SK-N-SH (cell line): ENCODE data around the gene ANKEF1. TPM values are rescaled to one million over a fixed set of nuclear protein-coding genes. Genes with fewer than 3 reads are reported as not detected.

Source experiments
- CTCF ChIA-PET: fragments of 300-600, 350-600 bp; formaldehyde crosslinking; extraction: SDS; loops from one replicate; lab custom pipeline; 2021; lab: Yijun Ruan, JAX
- POLR2A ChIA-PET: fragments of 350-600 bp; sonication (Branson Sonifier 250); formaldehyde crosslinking; extraction: SDS; loops from one replicate; lab custom pipeline; 2020; ENCODE audit warnings: antibody characterized with exemption, inconsistent platforms; lab: Yijun Ruan, JAX
- DNase-seq: peaks from one replicate; pipeline ENCODE4 v3.0.0; 2012
- H2AFZ ChIP-seq: fragments of 200-600 bp; sonication (generic); 2 replicates; pipeline ENCODE4 v1.8.1; 2016; ENCODE audit warnings: antibody characterized with exemption, mild to moderate bottlenecking, low read depth
- H3F3A ChIP-seq: fragments of 200-600 bp; sonication (generic); replicated peaks from 2 replicates; pipeline ENCODE3; 2016; ENCODE audit warnings: antibody characterized with exemption, mild to moderate bottlenecking; ENCODE audit not compliant: insufficient read depth
- H3K27ac ChIP-seq, 2 experiments: fragments of 200-500 bp in 1 of 2; fragments of 200-600 bp in 1 of 2; sonication (Bioruptor generic) in 1 of 2; sonication (generic), shearing (Covaris generic) in 1 of 2; 2 replicates each; pipeline versions ENCODE4 v1.5.1 to v1.6.1; 2014 to 2016; ENCODE audit warnings: low read depth in 2 of 2, inconsistent platforms in 1 of 2, low read length in 1 of 2, mild to moderate bottlenecking in 1 of 2, mixed read lengths in 1 of 2
- H3K27me3 ChIP-seq: fragments of 200-600 bp; sonication (generic), shearing (Covaris generic); 2 replicates; pipeline ENCODE4 v1.6.1; 2016; ENCODE audit warnings: mixed run types; ENCODE audit not compliant: insufficient read depth
- H3K36me3 ChIP-seq, 2 experiments: fragments of 200-500 bp in 1 of 2; fragments of 200-600 bp in 1 of 2; sonication (Bioruptor generic) in 1 of 2; sonication (generic) in 1 of 2; replicated peaks in 1 of 2; 2 replicates each; pipeline versions ENCODE3 to v1.5.1; 2014 to 2016; ENCODE audit warnings: low read length in 1 of 2, mild to moderate bottlenecking in 1 of 2; ENCODE audit not compliant: insufficient read depth in 2 of 2, control insufficient read depth in 1 of 2
- H3K4me1 ChIP-seq, 2 experiments: fragments of 200-500 bp in 1 of 2; fragments of 200-600 bp in 1 of 2; sonication (Bioruptor generic) in 1 of 2; sonication (generic), shearing (Covaris generic) in 1 of 2; 2 replicates each; pipeline versions ENCODE4 v1.5.1 to v1.6.1; 2014 to 2016; ENCODE audit warnings: low read depth in 1 of 2, low read length in 1 of 2, mixed run types in 1 of 2; ENCODE audit not compliant: insufficient read depth in 2 of 2, control insufficient read depth in 1 of 2
- H3K4me2 ChIP-seq: fragments of 200-600 bp; sonication (generic), shearing (Covaris generic); 2 replicates; pipeline ENCODE4 v1.6.1; 2017; ENCODE audit warnings: mixed run types
- H3K4me3 ChIP-seq, 2 experiments: fragments of 200-500 bp in 1 of 2; fragments of 200-600 bp in 1 of 2; sonication (Bioruptor generic) in 1 of 2; sonication (generic), shearing (Covaris generic) in 1 of 2; 2 replicates each; pipeline versions ENCODE4 v1.5.1 to v1.8.1; 2014 to 2016; ENCODE audit warnings: low read depth in 2 of 2, inconsistent platforms in 1 of 2, low read length in 1 of 2, mild to moderate bottlenecking in 1 of 2, mixed read lengths in 1 of 2, moderate library complexity in 1 of 2
- H3K79me2 ChIP-seq: fragments of 200-600 bp; sonication (generic); 2 replicates; pipeline ENCODE4 v1.8.1; 2017; ENCODE audit warnings: mild to moderate bottlenecking; ENCODE audit not compliant: insufficient read depth
- H3K9ac ChIP-seq: fragments of 200-600 bp; sonication (generic); 2 replicates; pipeline ENCODE4 v1.6.1; 2017; ENCODE audit warnings: mixed run types
- H3K9me2 ChIP-seq: fragments of 200-600 bp; sonication (generic); 2 replicates; pipeline ENCODE4 v1.6.1; 2017; ENCODE audit warnings: mixed run types
- H3K9me3 ChIP-seq: fragments of 200-600 bp; sonication (generic); 2 replicates; pipeline ENCODE4 v1.6.1; 2017; ENCODE audit warnings: mixed run types, mild to moderate bottlenecking, moderate library complexity
- H4K20me1 ChIP-seq: fragments of 200-600 bp; sonication (generic); 2 replicates; pipeline ENCODE4 v1.6.1; 2017; ENCODE audit warnings: mild to moderate bottlenecking, mixed run types; ENCODE audit not compliant: insufficient read depth
- CHD2 ChIP-seq: fragments of 150-350 bp; IDR thresholded peaks from 2 replicates; pipeline ENCODE4 v1.6.1; 2018; ENCODE audit warnings: low read length; ENCODE audit not compliant: partially characterized antibody
- CTCF ChIP-seq: fragments of 200-600 bp; sonication (generic); IDR thresholded peaks from 2 replicates; pipeline ENCODE4 v1.6.1; 2017; ENCODE audit warnings: antibody characterized with exemption, mild to moderate bottlenecking, moderate library complexity
- EP300 ChIP-seq, 2 experiments: IDR thresholded peaks; 2 replicates each; pipeline versions ENCODE4 v1.4.0 to v1.6.1; 2012; ENCODE audit warnings: borderline replicate concordance in 1 of 2, low read depth in 1 of 2, low read length in 1 of 2
- EZH2phosphoT487 ChIP-seq: fragments of 200-600 bp; sonication (generic); IDR thresholded peaks from 2 replicates; pipeline ENCODE4 v1.6.1; 2017; ENCODE audit warnings: low read depth, mixed run types, mild to moderate bottlenecking, antibody characterized with exemption, moderate library complexity, borderline replicate concordance
- FOSL2 ChIP-seq: IDR thresholded peaks from 2 replicates; pipeline ENCODE4 v1.4.0; 2012; ENCODE audit warnings: low read depth, mild to moderate bottlenecking, moderate library complexity, borderline replicate concordance
- FOXJ3 ChIP-seq: sonication (generic); formaldehyde crosslinking; IDR thresholded peaks from 2 replicates; pipeline ENCODE4 v1.5.1; 2020; ENCODE audit warnings: mild to moderate bottlenecking, missing genetic modification reagents
- GABPA ChIP-seq: IDR thresholded peaks from 2 replicates; pipeline ENCODE4 v1.4.0; 2012; ENCODE audit warnings: low read depth, mild to moderate bottlenecking
- GATA2 ChIP-seq: sonication (generic); formaldehyde crosslinking; IDR thresholded peaks from 2 replicates; pipeline ENCODE4 v1.5.0; 2020; ENCODE audit warnings: mild to moderate bottlenecking, missing genetic modification reagents
- MXI1 ChIP-seq: IDR thresholded peaks from 2 replicates; pipeline ENCODE4 v1.6.1; 2012; ENCODE audit warnings: mild to moderate bottlenecking, low read depth, low read length, improper control_type of control experiment
- PBX3 ChIP-seq: IDR thresholded peaks from 2 replicates; pipeline ENCODE4; 2012
- POLR2AphosphoS5 ChIP-seq: IDR thresholded peaks from 2 replicates; pipeline ENCODE4 v1.6.1; 2012; ENCODE audit warnings: low read depth, low read length
- RAD21 ChIP-seq: IDR thresholded peaks from 2 replicates; pipeline ENCODE4 v1.6.1; 2012; ENCODE audit warnings: mild to moderate bottlenecking, low read length
- RCOR1 ChIP-seq: fragments of 150-350 bp; IDR thresholded peaks from 2 replicates; pipeline ENCODE4 v1.6.1; 2017; ENCODE audit warnings: antibody characterized with exemption, low read length
- RFX5 ChIP-seq: IDR thresholded peaks from 2 replicates; pipeline ENCODE4 v1.6.1; 2012; ENCODE audit warnings: mild to moderate bottlenecking, improper control_type of control experiment, low read length
- SIN3A ChIP-seq: IDR thresholded peaks from 2 replicates; pipeline ENCODE4 v1.6.1; 2012; ENCODE audit warnings: low read depth, mild to moderate bottlenecking, low read length, moderate library complexity, borderline replicate concordance
- TEAD4 ChIP-seq: IDR thresholded peaks from 2 replicates; pipeline ENCODE4 v1.4.0; 2012; ENCODE audit warnings: mild to moderate bottlenecking, borderline replicate concordance; ENCODE audit not compliant: insufficient read depth
- USF1 ChIP-seq: IDR thresholded peaks from 2 replicates; pipeline ENCODE4 v1.4.0; 2012; ENCODE audit warnings: low read depth, borderline replicate concordance
- WGBS: methylation state at CpG from one replicate; pipeline ENCODE4 v1.1.6; 2017; ENCODE audit warnings: low lambda C conversion rate; 5-methylcytosine and 5-hydroxymethylcytosine counted together
- polyA plus RNA-seq, 3 experiments: library from polyadenylated mRNA; depleted of rRNA; stranded (reverse); fragments of >200 nt; gene quantifications; 2 replicates each; pipeline ENCODE4 v1.2.3, GENCODE V29; 2012

Gene ANKEF1
- polyA plus RNA-seq, 1 of the 3 experiments (the other 2 are of a cell fraction), result 2.3 TPM

GRCh38 chr20:10007158-10007557 lies 27.6 kb upstream of the ANKEF1 start:
- H3K79me2 ChIP-seq, result no peaks in the 10 kb centered on the region
- H3K9me3 ChIP-seq, result no peaks in the 10 kb centered on the region
- H3K9me2 ChIP-seq, result no peaks in the 10 kb centered on the region
- H3K27me3 ChIP-seq, result no peaks in the 10 kb centered on the region
- no peak for TF ChIP-seq TEAD4
- TF ChIP-seq EP300 (IDR thresholded peaks at IDR 0.05; ENCODE audit: borderline replicate concordance in 1 of 2, low read depth in 1 of 2, low read length in 1 of 2), result no peak
- TF ChIP-seq CTCF, result no peak
- TF ChIP-seq RCOR1, result no peak
- no peak for TF ChIP-seq MXI1
- TF ChIP-seq SIN3A, result no peak
- CTCF ChIA-PET, result interaction anchor here (1.5 kb wide), 1 partner anchor 18 kb away, joined by 3 read pairs; no protein-coding TSS in a partner anchor
- H3K36me3 ChIP-seq, result no peaks in the 10 kb centered on the region
- DNase-seq, result no peak
- no peak overlapping the region for H3K4me3 ChIP-seq
- H3K9ac ChIP-seq, result no peak overlapping the region
- H2AFZ ChIP-seq, result no peak overlapping the region
- 20% methylated on average over 2 of the region's 2 CpGs for WGBS
- H3K27ac ChIP-seq, result no peak overlapping the region
- no peaks in the 10 kb centered on the region for H3F3A ChIP-seq
- no peaks in the 10 kb centered on the region; a peak in 1 of 4 replicates for H3K4me1 ChIP-seq
- H3K4me2 ChIP-seq, result no peak overlapping the region
- H4K20me1 ChIP-seq, result no peaks in the 10 kb centered on the region
- POLR2A ChIA-PET, result no interaction called here

- H3K79me2 ChIP-seq, result no peaks in the 10 kb centered on the region
- H3K9me2 ChIP-seq, result no peaks in the 10 kb centered on the region
- ChIA-PET POLR2A (no interaction called here), CTCF (interaction anchor here (1.5 kb wide), 1 partner anchor 18 kb away, joined by 3 read pairs; no protein-coding TSS in a partner anchor)
- WGBS, result 84% methylated on average over 5 of the region's 5 CpGs
- H3K27me3 ChIP-seq, result no peaks in the 10 kb centered on the region
- no peak for TF ChIP-seq RAD21
- H3K36me3 ChIP-seq, result no peaks in the 10 kb centered on the region
- no peak overlapping the region for H3K4me3 ChIP-seq
- no peak overlapping the region for H3K4me2 ChIP-seq
- no peaks in the 10 kb centered on the region; a peak in 1 of 4 replicates for H3K4me1 ChIP-seq
- H3K27ac ChIP-seq, result no peak overlapping the region
- H3K9me3 ChIP-seq, result no peaks in the 10 kb centered on the region
- no peak overlapping the region for H2AFZ ChIP-seq
- H4K20me1 ChIP-seq, result no peaks in the 10 kb centered on the region
- H3K9ac ChIP-seq, result no peak overlapping the region
- H3F3A ChIP-seq, result no peaks in the 10 kb centered on the region
- no peak for DNase-seq
Measured at GRCh38 chr20:10007747-10008146, 27.0 kb upstream of the ANKEF1 start.

GRCh38 chr20:10012464-10012863 lies 22.3 kb upstream of the ANKEF1 start:
- H2AFZ ChIP-seq, result no peak overlapping the region
- H4K20me1 ChIP-seq, result no peaks in the 10 kb centered on the region
- no peaks in the 10 kb centered on the region for H3K4me1 ChIP-seq
- no peak overlapping the region for H3K27ac ChIP-seq
- DNase-seq, result no peak
- no peaks in the 10 kb centered on the region for H3F3A ChIP-seq
- no peak overlapping the region for H3K9ac ChIP-seq
- ChIA-PET POLR2A (no interaction called here), CTCF (interaction anchor here (1.0 kb wide), 1 partner anchor 12 kb away, joined by 3 read pairs; no protein-coding TSS in a partner anchor)
- H3K27me3 ChIP-seq, result no peaks in the 10 kb centered on the region
- H3K36me3 ChIP-seq, result no peaks in the 10 kb centered on the region
- WGBS, result 49% methylated on average over 5 of the region's 5 CpGs
- H3K9me2 ChIP-seq, result no peaks in the 10 kb centered on the region
- H3K4me2 ChIP-seq, result no peak overlapping the region
- no peaks in the 10 kb centered on the region for H3K9me3 ChIP-seq
- H3K4me3 ChIP-seq, result no peak overlapping the region
- no peaks in the 10 kb centered on the region for H3K79me2 ChIP-seq
- TF ChIP-seq RFX5 (no peak), FOXJ3 (CRISPR knock-in tag) (no peak), TEAD4 (no peak), USF1 (no peak), PBX3 (no peak), FOSL2 (no peak), GATA2 (CRISPR knock-in tag) (no peak), POLR2AphosphoS5 (no peak), EP300 (IDR thresholded peaks at IDR 0.05; ENCODE audit: borderline replicate concordance in 1 of 2, low read depth in 1 of 2, low read length in 1 of 2) (no peak), GABPA (no peak), EZH2phosphoT487 (no peak), CHD2 (no peak)
